ENCODE results near the gene GATAD2B. TPM values are rescaled to one million over a fixed set of nuclear protein-coding genes. Genes with fewer than 3 reads are reported as not detected.
"Not testable (repeated sequence)": the region's sequence is repeated elsewhere in the genome, so short reads cannot be mapped to it uniquely, and the experiment has no call there.

GATAD2B gene
- total and polyA plus RNA-seq, 2 experiments from 2014 or later = 5.4 to 11.7 TPM

DNA sequence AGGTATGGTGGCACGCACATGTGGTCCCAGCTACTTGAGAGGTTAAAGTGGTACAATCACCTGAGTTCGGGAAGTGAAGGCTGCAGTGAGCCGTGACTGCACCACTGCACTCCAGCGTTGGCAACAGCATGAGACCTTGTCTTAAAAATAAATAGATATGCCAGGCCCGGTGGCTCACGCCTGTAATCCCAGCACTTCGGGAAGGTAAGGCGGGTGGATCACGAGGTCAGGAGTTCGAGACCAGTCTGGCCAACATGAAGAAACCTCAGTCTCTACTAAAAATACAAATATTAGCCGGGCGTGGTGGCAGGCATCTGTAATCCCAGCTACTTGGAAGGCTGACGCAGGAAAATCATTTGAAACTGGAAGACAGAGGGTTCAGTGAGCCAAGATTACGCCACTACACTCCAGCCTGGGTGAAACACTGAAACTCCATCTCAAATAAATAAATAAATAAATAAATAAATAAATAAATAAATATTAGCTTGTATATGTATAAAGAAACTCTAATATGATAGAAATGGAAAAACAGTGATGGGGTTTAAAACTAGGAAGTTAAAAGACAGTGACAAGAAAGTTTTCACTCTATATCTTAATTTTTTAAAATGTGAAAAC, 18.8 kb downstream of the GATAD2B start:
- H3K27me3 ChIP-seq = no peaks in the 10 kb centered on the region
- no peak overlapping the region for H3K27ac ChIP-seq
- H3K9me2 ChIP-seq (replicated peaks; ENCODE audit: insufficient read depth) = no peaks in the 10 kb centered on the region
- WGBS (ENCODE audit: low lambda C conversion rate, missing lambda C conversion rate) = 98% methylated on average over 14 of the region's 14 CpGs
- no peak overlapping the region for H3K4me3 ChIP-seq
- peaks cover 100% of the 10 kb centered on the region for H3K79me2 ChIP-seq
- TF ChIP-seq, protein P1, sequence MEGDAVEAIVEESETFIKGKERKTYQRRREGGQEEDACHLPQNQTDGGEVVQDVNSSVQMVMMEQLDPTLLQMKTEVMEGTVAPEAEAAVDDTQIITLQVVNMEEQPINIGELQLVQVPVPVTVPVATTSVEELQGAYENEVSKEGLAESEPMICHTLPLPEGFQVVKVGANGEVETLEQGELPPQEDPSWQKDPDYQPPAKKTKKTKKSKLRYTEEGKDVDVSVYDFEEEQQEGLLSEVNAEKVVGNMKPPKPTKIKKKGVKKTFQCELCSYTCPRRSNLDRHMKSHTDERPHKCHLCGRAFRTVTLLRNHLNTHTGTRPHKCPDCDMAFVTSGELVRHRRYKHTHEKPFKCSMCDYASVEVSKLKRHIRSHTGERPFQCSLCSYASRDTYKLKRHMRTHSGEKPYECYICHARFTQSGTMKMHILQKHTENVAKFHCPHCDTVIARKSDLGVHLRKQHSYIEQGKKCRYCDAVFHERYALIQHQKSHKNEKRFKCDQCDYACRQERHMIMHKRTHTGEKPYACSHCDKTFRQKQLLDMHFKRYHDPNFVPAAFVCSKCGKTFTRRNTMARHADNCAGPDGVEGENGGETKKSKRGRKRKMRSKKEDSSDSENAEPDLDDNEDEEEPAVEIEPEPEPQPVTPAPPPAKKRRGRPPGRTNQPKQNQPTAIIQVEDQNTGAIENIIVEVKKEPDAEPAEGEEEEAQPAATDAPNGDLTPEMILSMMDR (IDR thresholded peaks at IDR 0.05; ENCODE audit: poor library complexity) = no peak
- TF ChIP-seq EZH2phosphoT487 (IDR thresholded peaks at IDR 0.05; ENCODE audit: low read depth, severe bottlenecking, unreplicated experiment) = no peak
- no peak for TF ChIP-seq EZH2 (IDR thresholded peaks at IDR 0.05; ENCODE audit: borderline replicate concordance)
- DNase-seq (ENCODE audit: low spot score) = no peak
- peaks cover 79% of the 10 kb centered on the region for H4K20me1 ChIP-seq (ENCODE audit: insufficient read depth, poor library complexity, severe bottlenecking)
- H3K36me3 ChIP-seq (replicated peaks; ENCODE audit: insufficient read depth, low read depth) = no peaks in the 10 kb centered on the region
- H3K4me2 ChIP-seq = no peak overlapping the region
- no peaks in the 10 kb centered on the region for H3K9me3 ChIP-seq (ENCODE audit: low read depth)
- H3K4me1 ChIP-seq (ENCODE audit: insufficient read depth) = no peaks in the 10 kb centered on the region
- H2AFZ ChIP-seq = no peak overlapping the region

- H3K79me2 ChIP-seq = peaks cover 98% of the 10 kb centered on the region
- no peaks in the 10 kb centered on the region for H3K36me3 ChIP-seq (replicated peaks; ENCODE audit: insufficient read depth, low read depth)
- H3K27me3 ChIP-seq = no peaks in the 10 kb centered on the region
- no peak overlapping the region for H3K4me3 ChIP-seq
- no peaks in the 10 kb centered on the region for H3K9me2 ChIP-seq (replicated peaks; ENCODE audit: insufficient read depth)
- TF ChIP-seq EZH2phosphoT487 (IDR thresholded peaks at IDR 0.05; ENCODE audit: low read depth, severe bottlenecking, unreplicated experiment) (no peak), EZH2 (IDR thresholded peaks at IDR 0.05; ENCODE audit: borderline replicate concordance) (no peak)
- TF ChIP-seq, protein P1 (IDR thresholded peaks at IDR 0.05; ENCODE audit: poor library complexity) = no peak
- no peak overlapping the region for H2AFZ ChIP-seq
- peaks cover 60% of the 10 kb centered on the region for H4K20me1 ChIP-seq (ENCODE audit: insufficient read depth, poor library complexity, severe bottlenecking)
- H3K9me3 ChIP-seq (ENCODE audit: low read depth) = no peaks in the 10 kb centered on the region
- H3K4me1 ChIP-seq (ENCODE audit: insufficient read depth) = no peaks in the 10 kb centered on the region
- DNase-seq (ENCODE audit: low spot score) = no peak
- H3K27ac ChIP-seq = no peak overlapping the region
- WGBS (ENCODE audit: low lambda C conversion rate, missing lambda C conversion rate) = 96% methylated on average over 6 of the region's 6 CpGs
- H3K4me2 ChIP-seq = no peak overlapping the region
Observed at GRCh38 chr1:153899509-153899908, 23.3 kb downstream of the GATAD2B start.

- DNase-seq (ENCODE audit: low spot score); H2AFZ ChIP-seq; H3K27ac ChIP-seq; H3K4me1 ChIP-seq (ENCODE audit: insufficient read depth); H3K9me3 ChIP-seq (ENCODE audit: low read depth); H3K4me2 ChIP-seq; H3K36me3 ChIP-seq (replicated peaks; ENCODE audit: insufficient read depth, low read depth); H3K9me2 ChIP-seq (replicated peaks; ENCODE audit: insufficient read depth); H3K4me3 ChIP-seq; H3K27me3 ChIP-seq: not testable (repeated sequence)
- WGBS (ENCODE audit: low lambda C conversion rate, missing lambda C conversion rate) = 88% methylated on average over 1 of the region's 1 CpG
- Histone ChIP-seq H4K20me1 (ENCODE audit: insufficient read depth, poor library complexity, severe bottlenecking) (peaks cover 42% of the 10 kb centered on the region), H3K79me2 (peaks cover 95% of the 10 kb centered on the region)
Observed at GRCh38 chr1:153895866-153896265, 26.9 kb downstream of the GATAD2B start.

DNA sequence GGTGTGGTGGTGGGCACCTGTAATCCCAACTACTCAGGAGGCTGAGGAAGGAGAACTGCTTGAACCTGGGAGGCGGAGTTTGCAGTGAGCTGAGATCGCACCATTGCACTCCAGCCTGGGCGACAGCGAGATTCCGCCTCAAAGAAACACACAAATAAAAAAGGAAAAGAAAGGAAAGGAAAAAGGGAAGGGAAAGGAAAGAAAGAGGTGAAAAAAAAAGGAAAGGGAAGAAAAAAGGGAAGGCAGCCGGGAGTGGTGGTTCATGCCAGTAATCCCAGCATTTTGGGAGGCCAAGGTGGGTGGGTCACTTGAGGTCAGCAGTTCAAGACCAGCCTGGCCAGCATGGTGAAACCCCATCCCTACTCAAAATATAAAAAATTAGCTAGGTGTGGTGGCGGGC, 31.7 kb downstream of the GATAD2B start:
- WGBS (ENCODE audit: low lambda C conversion rate, missing lambda C conversion rate) = 100% methylated on average over 7 of the region's 7 CpGs
- H3K79me2 ChIP-seq = peaks cover 96% of the 10 kb centered on the region
- H3K27ac ChIP-seq = not testable (repeated sequence)

More for the DNA sequence above, 31.7 kb downstream of the GATAD2B start:
- H3K4me1 ChIP-seq (ENCODE audit: insufficient read depth); H2AFZ ChIP-seq; H3K4me2 ChIP-seq; H3K27me3 ChIP-seq; H3K4me3 ChIP-seq; DNase-seq (ENCODE audit: low spot score); H3K9me2 ChIP-seq (replicated peaks; ENCODE audit: insufficient read depth); H3K9me3 ChIP-seq (ENCODE audit: low read depth); H3K36me3 ChIP-seq (replicated peaks; ENCODE audit: insufficient read depth, low read depth): not testable (repeated sequence)
- H4K20me1 ChIP-seq (ENCODE audit: insufficient read depth, poor library complexity, severe bottlenecking) = peaks cover 58% of the 10 kb centered on the region

All from hepatocyte (in vitro differentiated cells).